HepG2 (cell line): ENCODE measurements around the gene ATP11A.

Experiments used
- CTCF ChIP-seq: sonication (generic); formaldehyde crosslinking; IDR thresholded peaks from 2 replicates; pipeline ENCODE4 v1.5.0; 2020; ENCODE audit warnings: mild to moderate bottlenecking, missing genetic modification reagents, moderate library complexity
- HDAC2 ChIP-seq: sonication (generic); formaldehyde crosslinking; IDR thresholded peaks from 2 replicates; pipeline ENCODE4 v1.4.0; 2020; ENCODE audit warnings: missing genetic modification reagents
- NFKBIZ ChIP-seq: IDR thresholded peaks from 2 replicates; pipeline ENCODE4 v1.6.1; 2018; ENCODE audit warnings: missing genetic modification reagents, missing compliant biosample characterization
- RAD21 ChIP-seq: fragments of 450-650 bp; formaldehyde crosslinking; IDR thresholded peaks from 2 replicates; pipeline ENCODE4 v1.5.0; 2020; ENCODE audit warnings: mild to moderate bottlenecking
- RBM39 ChIP-seq: fragments of 200-400 bp; formaldehyde crosslinking; IDR thresholded peaks from one replicate; pipeline ENCODE4 v1.6.1; 2018; ENCODE audit warnings: antibody characterized with exemption, mild to moderate bottlenecking, low read depth, low read length; ENCODE audit not compliant: poor library complexity, severe bottlenecking
- TCF7 ChIP-seq: sonication (generic); IDR thresholded peaks from 2 replicates; pipeline ENCODE4 v1.6.1; 2016; ENCODE audit warnings: antibody characterized with exemption, low read depth
- ZNF749 ChIP-seq: sonication (generic); formaldehyde crosslinking; IDR thresholded peaks from 2 replicates; pipeline ENCODE4 v1.8.0; 2022; ENCODE audit warnings: mild to moderate bottlenecking, missing genetic modification reagents, moderate library complexity, borderline replicate concordance
- ZSCAN29 ChIP-seq: sonication (generic); formaldehyde crosslinking; conservative IDR thresholded peaks from 2 replicates; pipeline ENCODE4 v1.4.0; 2020; ENCODE audit warnings: mild to moderate bottlenecking, missing genetic modification reagents

GRCh38 chr13:112900226-112900600 lies 210.4 kb downstream of the ATP11A start:
- TF ChIP-seq NFKBIZ: no peak
- TF ChIP-seq RAD21 (CRISPR knock-in tag): no peak
- no peak for TF ChIP-seq CTCF (CRISPR knock-in tag)
- TF ChIP-seq RBM39: no peak
- TF ChIP-seq TCF7: no peak
- TF ChIP-seq ZNF749 (CRISPR knock-in tag): no peak
- no peak for TF ChIP-seq HDAC2 (CRISPR knock-in tag)
- no peak for TF ChIP-seq ZSCAN29 (CRISPR knock-in tag)
